IMR-90 (cell line): Measurements from ENCODE around the gene SLC5A11. TPM values are rescaled to one million over a fixed set of nuclear protein-coding genes. Genes with fewer than 3 reads are reported as not detected.

ENCODE experiments used
- ATAC-seq: fragments of 200-7000 bp; cut with Tn5 transposase; 2 replicates; pipeline ENCODE4 v1.9.1; 2020; ENCODE audit warnings: low read depth, mild to moderate bottlenecking, moderate library complexity
- BruUV-seq: library from RNA; stranded (reverse); fragments of 400-500 nt; replicated peaks from 2 replicates; lab custom pipeline; 2021; lab: Mats Ljungman, UMichigan
- CTCF ChIA-PET: fragments of 300-600 bp; formaldehyde crosslinking; extraction: SDS; loops from one replicate; lab custom pipeline; 2021; ENCODE audit warnings: antibody characterized with exemption; lab: Yijun Ruan, JAX
- POLR2A ChIA-PET: fragments of 300-600 bp; sonication (Branson Sonifier 250); formaldehyde crosslinking; loops from one replicate; lab custom pipeline; 2022; ENCODE audit warnings: antibody characterized with exemption; ENCODE audit not compliant: unreplicated experiment; lab: Charles Lee
- DNase-seq: peaks from one replicate; pipeline ENCODE4 v3.0.0; 2013
- H2AFZ ChIP-seq: replicated peaks from 2 replicates; pipeline ENCODE3; 2013; ENCODE audit warnings: low read length, mild to moderate bottlenecking; ENCODE audit not compliant: poor library complexity
- H2AK5ac ChIP-seq: 2 replicates; pipeline ENCODE4 v1.6.1; 2013; ENCODE audit warnings: low read depth, low read length, inconsistent platforms
- H2AK9ac ChIP-seq: replicated peaks from 2 replicates; pipeline ENCODE3; 2013; ENCODE audit warnings: mild to moderate bottlenecking, low read depth, low read length, moderate library complexity; ENCODE audit not compliant: poor library complexity
- H2BK120ac ChIP-seq: 2 replicates; pipeline ENCODE4 v1.6.1; 2013; ENCODE audit warnings: low read depth, low read length, inconsistent platforms
- H2BK15ac ChIP-seq: 3 replicates; pipeline ENCODE4 v1.6.1; 2013; ENCODE audit warnings: low read depth, low read length, inconsistent platforms
- H2BK20ac ChIP-seq: 2 replicates; pipeline ENCODE4 v1.6.1; 2013; ENCODE audit warnings: low read depth, mild to moderate bottlenecking, inconsistent platforms, low read length, moderate library complexity
- H2BK5ac ChIP-seq: 2 replicates; pipeline ENCODE4 v1.6.1; 2013; ENCODE audit warnings: mild to moderate bottlenecking, low read depth, low read length, inconsistent platforms; ENCODE audit not compliant: poor library complexity, severe bottlenecking
- H3K14ac ChIP-seq: replicated peaks from 2 replicates; pipeline ENCODE4 v1.6.1; 2013; ENCODE audit warnings: low read depth, low read length, inconsistent platforms
- H3K18ac ChIP-seq: 2 replicates; pipeline ENCODE4 v1.6.1; 2013; ENCODE audit warnings: low read depth, low read length, control low read depth
- H3K23ac ChIP-seq: 2 replicates; pipeline ENCODE4 v1.6.1; 2013; ENCODE audit warnings: low read depth, low read length, inconsistent platforms
- H3K27ac ChIP-seq: 2 replicates; pipeline ENCODE4 v1.5.1; 2013; ENCODE audit warnings: mild to moderate bottlenecking, control low read depth, low read length; ENCODE audit not compliant: insufficient read depth
- H3K27me3 ChIP-seq: 2 replicates; pipeline ENCODE4 v1.6.1; 2013; ENCODE audit warnings: low read length; ENCODE audit not compliant: control insufficient read depth, insufficient read depth
- H3K36me3 ChIP-seq: 2 replicates; pipeline ENCODE4 v1.6.1; 2013; ENCODE audit warnings: low read length, mixed read lengths; ENCODE audit not compliant: control insufficient read depth, insufficient read depth
- H3K4ac ChIP-seq: 2 replicates; pipeline ENCODE4 v1.6.1; 2013; ENCODE audit warnings: low read depth, low read length, inconsistent platforms
- H3K4me1 ChIP-seq: 2 replicates; pipeline ENCODE4 v1.6.1; 2013; ENCODE audit warnings: low read length, mixed read lengths; ENCODE audit not compliant: control insufficient read depth, insufficient read depth
- H3K4me2 ChIP-seq: 2 replicates; pipeline ENCODE4 v1.6.1; 2013; ENCODE audit warnings: low read depth, mild to moderate bottlenecking, control low read depth, low read length, moderate library complexity
- H3K4me3 ChIP-seq: 2 replicates; pipeline ENCODE4 v1.5.1; 2013; ENCODE audit warnings: low read depth, mild to moderate bottlenecking, control low read depth, low read length, moderate library complexity; ENCODE audit not compliant: insufficient read depth
- H3K56ac ChIP-seq: 2 replicates; pipeline ENCODE4 v1.6.1; 2013; ENCODE audit warnings: low read length, inconsistent platforms; ENCODE audit not compliant: insufficient read depth; ENCODE audit errors: extremely low read depth
- H3K79me1 ChIP-seq, 2 experiments: 2 replicates each; pipeline ENCODE4 v1.6.1; 2013; ENCODE audit warnings: low read length in 2 of 2, inconsistent platforms in 1 of 2, low read depth in 1 of 2
- H3K9ac ChIP-seq: 2 replicates; pipeline ENCODE4 v1.6.1; 2013; ENCODE audit warnings: low read depth, low read length, control low read depth
- H3K9me1 ChIP-seq: 2 replicates; pipeline ENCODE4 v1.6.1; 2013; ENCODE audit warnings: low read length, inconsistent platforms; ENCODE audit not compliant: insufficient read depth
- H3K9me3 ChIP-seq: 2 replicates; pipeline ENCODE4 v1.6.1; 2013; ENCODE audit warnings: low read length; ENCODE audit not compliant: control insufficient read depth, insufficient read depth
- H4K20me1 ChIP-seq: 2 replicates; pipeline ENCODE4 v1.6.1; 2013; ENCODE audit warnings: low read length, inconsistent platforms; ENCODE audit not compliant: insufficient read depth
- H4K5ac ChIP-seq: 2 replicates; pipeline ENCODE4 v1.6.1; 2013; ENCODE audit warnings: mild to moderate bottlenecking, low read depth, low read length, control low read depth
- H4K8ac ChIP-seq, 2 experiments: 2 replicates each; pipeline ENCODE4 v1.6.1; 2013; ENCODE audit warnings: low read depth in 2 of 2, low read length in 2 of 2, control low read depth in 1 of 2, inconsistent platforms in 1 of 2
- H4K91ac ChIP-seq: 2 replicates; pipeline ENCODE4 v1.6.1; 2013; ENCODE audit warnings: low read depth, low read length, inconsistent platforms; ENCODE audit not compliant: insufficient read depth
- CHD1 ChIP-seq: IDR thresholded peaks from 2 replicates; pipeline ENCODE4 v1.6.1; 2012; ENCODE audit warnings: low read depth, low read length, improper control_type of control experiment
- ELK1 ChIP-seq: fragments of 150-350 bp; IDR thresholded peaks from 2 replicates; pipeline ENCODE4 v1.6.1; 2016; ENCODE audit warnings: low read depth, mild to moderate bottlenecking, low read length, moderate library complexity, borderline replicate concordance
- MXI1 ChIP-seq: IDR thresholded peaks from 2 replicates; pipeline ENCODE4 v1.6.1; 2012; ENCODE audit warnings: low read depth, mild to moderate bottlenecking, low read length, moderate library complexity, borderline replicate concordance
- USF2 ChIP-seq: fragments of 150-350 bp; IDR thresholded peaks from 2 replicates; pipeline ENCODE4 v1.6.1; 2017; ENCODE audit warnings: mild to moderate bottlenecking, antibody characterized with exemption, low read length, low read depth
- WGBS, 2 experiments: methylation state at CpG; one replicate each; pipeline versions ENCODE4 v1.1.5 to v1.1.7; 2013; ENCODE audit warnings: missing lambda C conversion rate in 2 of 2; ENCODE audit not compliant: insufficient read length in 1 of 2; ENCODE audit errors: extremely low coverage in 2 of 2; 5-methylcytosine and 5-hydroxymethylcytosine counted together
- dilution Hi-C: fragments of 300-500 bp; cut with HindIII; formaldehyde crosslinking; loops from one replicate; pipeline ENCODE4 v1.14.3; 2018; ENCODE audit warnings: low sequenced_read_pairs; ENCODE audit not compliant: unreplicated experiment
- in situ Hi-C: fragments of 300-500 bp; cut with MboI; formaldehyde crosslinking; loops from 3 replicates; pipeline ENCODE4 v1.14.3; 2019; ENCODE audit warnings: low sequenced_read_pairs, inconsistent platforms, mixed read lengths
- intact Hi-C: fragments of 100-400 bp; cut with micrococcal nuclease; formaldehyde crosslinking; loops from 2 replicates; pipeline ENCODE4 v1.10.0; 2022
- polyA plus RNA-seq, 3 experiments: library from polyadenylated mRNA; depleted of rRNA; stranded (reverse); fragments of >200 nt; gene quantifications; 2 replicates each; pipeline ENCODE4 v1.2.3, GENCODE V29; 2012; ENCODE audit warnings: low replicate concordance in 1 of 3
- total RNA-seq: library from RNA; depleted of rRNA; stranded (reverse); fragments of >200 nt; gene quantifications from 2 replicates; pipeline ENCODE4 v1.2.3, GENCODE V29; 2012

The SLC5A11 gene
- total and polyA plus RNA-seq, 2 of the 4 experiments (the other 2 are of a cell fraction), result under 0.01 TPM; not detected in 1

GRCh38 chr16:24847358-24847664, 1.5 kb downstream of the SLC5A11 start:
- Histone ChIP-seq H3K4me2 (no peak overlapping the region), H2BK15ac (no peak overlapping the region), H4K20me1 (no peaks in the 10 kb centered on the region), H2BK5ac (no peak overlapping the region), H4K8ac (no peak overlapping the region), H3K14ac (no peak overlapping the region), H3K18ac (no peak overlapping the region), H2AK5ac (no peak overlapping the region), H3K9ac (no peak overlapping the region), H3K79me1 (no peaks in the 10 kb centered on the region), H2AFZ (no peak overlapping the region), H3K36me3 (no peaks in the 10 kb centered on the region), H3K27me3 (no peaks in the 10 kb centered on the region), H2BK120ac (no peak overlapping the region), H3K56ac (no peak overlapping the region), H3K27ac (no peak overlapping the region), H3K4ac (no peak overlapping the region), H4K5ac (no peak overlapping the region), H3K9me1 (peaks cover 19% of the 10 kb centered on the region), H4K91ac (no peak overlapping the region), H2AK9ac (no peak overlapping the region), H2BK20ac (peak overlapping the region; percentile 53; the same call in 1 of the 2 replicates), H3K4me3 (no peak overlapping the region), H3K23ac (no peak overlapping the region), H3K4me1 (peaks cover 7% of the 10 kb centered on the region), H3K9me3 (no peaks in the 10 kb centered on the region)
- DNase-seq (no peak), ATAC-seq (no peak)
- POLR2A ChIA-PET, result no interaction called here
- CTCF ChIA-PET, result no interaction called here
- dilution Hi-C loops, result no loop called here
- TF ChIP-seq MXI1, result no peak
- TF ChIP-seq USF2, result no peak
- no peak for TF ChIP-seq CHD1
- TF ChIP-seq ELK1, result no peak
- BruUV-seq, result no TSS peak
- intact Hi-C loops, result no loop called here
- WGBS, 2 experiments, result no CpG with 5 or more reads among the region's 3 CpGs
- in situ Hi-C loops, result no loop called here
